HG03175 (cell line): ENCODE results near the gene BFSP2.
"Not testable (repeated sequence)": the region's sequence is repeated elsewhere in the genome, so short reads cannot be mapped to it uniquely, and the experiment has no call there.

ENCODE experiments used
- ATAC-seq: cut with Tn5 transposase; IDR thresholded peaks from one replicate; pipeline ENCODE4 v1.9.1; 2021; ENCODE audit warnings: mild to moderate bottlenecking, moderate library complexity; ENCODE audit not compliant: unreplicated experiment

Gene BFSP2

GRCh38 chr3:133509488-133509887 lies 109.6 kb downstream of the BFSP2 start:
- no peak for ATAC-seq

DNA sequence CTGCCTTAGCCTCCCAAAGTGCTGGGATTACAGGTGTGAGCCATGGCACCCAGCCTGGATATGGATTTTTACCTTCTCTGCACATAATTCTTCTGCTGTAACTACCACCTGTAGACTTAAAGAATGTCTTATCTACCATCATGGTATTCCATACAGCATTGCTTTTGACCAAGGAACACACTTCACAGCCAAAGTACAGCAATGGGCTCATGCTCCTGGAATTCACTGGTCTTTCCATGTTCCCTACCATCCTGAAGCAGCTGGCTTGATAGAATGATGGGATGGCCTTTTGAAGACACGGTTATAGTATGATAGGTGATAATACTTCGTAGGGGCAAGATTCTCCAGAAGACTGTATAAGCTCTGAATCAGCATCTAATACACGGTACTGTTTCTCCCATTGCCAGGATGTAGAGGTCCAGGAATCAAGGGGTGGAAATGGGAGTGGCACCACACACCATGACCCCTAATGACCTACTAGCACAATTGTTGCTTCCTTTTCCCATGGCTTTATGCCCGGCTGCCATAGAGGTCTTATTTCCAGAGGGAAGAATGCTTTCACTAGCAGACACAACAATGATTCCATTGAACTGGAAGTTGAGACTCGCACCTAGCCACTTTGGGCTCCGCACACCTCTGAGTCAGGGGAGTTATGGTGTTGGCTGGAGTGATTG lies 112.7 kb downstream of the BFSP2 start:
- ATAC-seq = no peak

GRCh38 chr3:133514418-133514817 lies 114.6 kb downstream of the BFSP2 start:
- no peak for ATAC-seq

DNA sequence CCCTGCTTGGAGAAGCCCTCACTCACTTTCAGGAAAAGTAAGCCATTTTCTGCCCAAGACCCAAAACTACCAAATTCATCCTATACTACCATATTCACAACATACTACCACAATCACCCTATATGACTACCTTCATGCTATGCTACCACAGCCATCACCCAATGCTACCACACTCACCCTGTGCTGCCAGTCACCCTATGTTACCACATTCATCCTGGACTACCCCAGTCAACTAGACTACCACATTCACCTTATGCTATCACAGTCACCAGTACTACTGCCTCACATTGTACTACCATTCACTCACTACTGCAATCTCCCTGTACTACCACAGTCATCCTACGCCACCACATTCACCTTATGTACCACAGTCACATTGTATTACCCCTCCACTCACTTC lies 115.3 kb downstream of the BFSP2 start:
- ATAC-seq = no peak

- no peak for ATAC-seq
Observed at GRCh38 chr3:133520286-133520685, 120.4 kb downstream of the BFSP2 start.

DNA sequence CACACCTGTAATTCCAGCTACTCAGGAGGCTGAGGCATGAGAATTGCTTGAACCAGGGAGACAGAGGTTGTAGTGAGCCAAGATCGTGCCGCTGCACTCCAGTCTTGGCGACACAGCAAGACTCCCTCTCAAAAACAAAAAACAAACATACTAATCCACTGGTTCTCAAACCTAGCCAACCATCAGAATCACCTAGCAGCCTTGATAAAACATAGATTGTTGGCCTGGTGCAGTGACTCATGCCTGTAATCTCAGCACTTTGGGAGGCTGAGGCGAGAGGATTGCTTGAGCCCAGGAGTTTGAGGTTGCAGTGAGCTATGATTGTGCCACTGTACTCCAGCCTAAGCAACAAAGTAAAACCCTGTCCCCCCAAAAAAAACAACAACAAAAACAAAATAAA lies 121.1 kb downstream of the BFSP2 start:
- not testable (repeated sequence) for ATAC-seq

DNA sequence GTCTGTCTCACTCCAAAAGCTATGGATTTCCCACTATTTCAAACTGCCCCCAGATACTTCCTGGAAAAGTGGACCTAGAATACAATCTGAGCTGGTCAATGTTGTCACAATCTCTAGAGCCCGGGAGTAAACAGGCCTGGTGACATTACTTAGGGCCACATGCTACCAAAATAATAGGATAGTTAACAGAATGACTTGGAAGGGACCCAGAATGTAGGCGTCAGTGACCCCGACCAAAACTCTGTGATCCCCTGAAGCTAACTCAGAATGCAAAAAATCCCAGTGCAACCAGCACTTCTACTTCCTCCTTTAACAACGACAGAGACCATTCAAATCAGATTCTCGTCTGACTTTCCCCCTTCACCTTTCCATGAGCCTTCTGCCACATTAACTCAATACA lies 122.1 kb downstream of the BFSP2 start:
- no peak for ATAC-seq

DNA sequence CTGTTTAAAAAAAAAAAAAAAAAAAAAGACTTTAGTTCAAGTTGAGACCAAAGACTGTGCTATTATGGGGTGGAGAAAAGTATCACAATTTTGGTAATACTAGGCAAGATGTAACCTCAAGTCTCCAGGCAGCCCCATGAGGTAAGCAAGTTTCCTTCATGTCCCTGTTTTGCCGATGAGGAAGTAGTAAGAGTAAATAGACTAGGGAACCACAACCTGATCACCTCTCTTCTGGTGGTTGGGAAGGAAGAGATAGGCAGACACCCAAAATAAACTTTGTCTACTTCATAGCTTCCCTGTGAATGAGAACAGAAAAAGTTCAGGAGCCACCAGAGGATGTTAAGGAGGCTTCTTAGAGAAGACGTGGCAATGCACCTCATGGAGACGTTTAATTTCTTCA lies 123.9 kb downstream of the BFSP2 start:
- not testable (repeated sequence) for ATAC-seq
